PFSK-1 (cell line): ENCODE results near the gene ANKS1B.

Experiments
- FOXP2 ChIP-seq: optimal IDR thresholded peaks from 2 replicates; pipeline ENCODE3; 2011; ENCODE audit warnings: borderline replicate concordance, control low read depth, inconsistent platforms; ENCODE audit not compliant: insufficient read depth; ENCODE audit errors: extremely low read length, extremely low read depth
- POLR2AphosphoS5 ChIP-seq: IDR thresholded peaks from 2 replicates; pipeline ENCODE4 v1.6.1; 2012; ENCODE audit warnings: low read depth, mild to moderate bottlenecking, control low read depth, low read length, moderate library complexity
- TAF1 ChIP-seq: IDR thresholded peaks from 2 replicates; pipeline ENCODE4 v1.6.1; 2012; ENCODE audit warnings: low read length, control low read depth, borderline replicate concordance; ENCODE audit not compliant: insufficient read depth
- TF ChIP-seq, protein P1 (sequence below), 2 experiments: IDR thresholded peaks; 2 replicates each; pipeline versions ENCODE4 v1.6.1 to v1.8.0; 2011 to 2012; ENCODE audit warnings: low read depth in 2 of 2, low read length in 2 of 2, control low read depth in 1 of 2, inconsistent platforms in 1 of 2, mild to moderate bottlenecking in 1 of 2, moderate library complexity in 1 of 2; ENCODE audit not compliant: insufficient read depth in 1 of 2

DNA sequence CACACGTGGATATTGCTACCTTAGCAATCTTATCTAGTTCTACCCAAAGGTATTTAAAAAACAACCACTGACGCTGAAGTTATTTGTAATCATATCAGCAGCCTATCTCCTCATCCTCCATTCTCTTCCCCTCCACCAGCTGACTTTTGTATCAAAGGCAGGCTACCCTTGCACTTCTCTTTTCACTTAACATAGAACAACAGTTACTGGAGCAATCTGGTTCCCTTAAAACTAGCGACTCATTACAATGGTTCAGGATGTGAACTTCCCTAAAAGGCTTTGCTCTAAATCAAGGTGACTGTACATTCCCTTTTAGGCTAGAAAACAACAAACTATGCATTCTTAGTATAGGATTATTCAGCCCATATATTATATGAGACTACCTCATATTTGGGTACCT, 935.0 kb downstream of the ANKS1B start:
- TF ChIP-seq POLR2AphosphoS5 (no peak), TAF1 (no peak), FOXP2 (no peak)
- TF ChIP-seq, protein P1, sequence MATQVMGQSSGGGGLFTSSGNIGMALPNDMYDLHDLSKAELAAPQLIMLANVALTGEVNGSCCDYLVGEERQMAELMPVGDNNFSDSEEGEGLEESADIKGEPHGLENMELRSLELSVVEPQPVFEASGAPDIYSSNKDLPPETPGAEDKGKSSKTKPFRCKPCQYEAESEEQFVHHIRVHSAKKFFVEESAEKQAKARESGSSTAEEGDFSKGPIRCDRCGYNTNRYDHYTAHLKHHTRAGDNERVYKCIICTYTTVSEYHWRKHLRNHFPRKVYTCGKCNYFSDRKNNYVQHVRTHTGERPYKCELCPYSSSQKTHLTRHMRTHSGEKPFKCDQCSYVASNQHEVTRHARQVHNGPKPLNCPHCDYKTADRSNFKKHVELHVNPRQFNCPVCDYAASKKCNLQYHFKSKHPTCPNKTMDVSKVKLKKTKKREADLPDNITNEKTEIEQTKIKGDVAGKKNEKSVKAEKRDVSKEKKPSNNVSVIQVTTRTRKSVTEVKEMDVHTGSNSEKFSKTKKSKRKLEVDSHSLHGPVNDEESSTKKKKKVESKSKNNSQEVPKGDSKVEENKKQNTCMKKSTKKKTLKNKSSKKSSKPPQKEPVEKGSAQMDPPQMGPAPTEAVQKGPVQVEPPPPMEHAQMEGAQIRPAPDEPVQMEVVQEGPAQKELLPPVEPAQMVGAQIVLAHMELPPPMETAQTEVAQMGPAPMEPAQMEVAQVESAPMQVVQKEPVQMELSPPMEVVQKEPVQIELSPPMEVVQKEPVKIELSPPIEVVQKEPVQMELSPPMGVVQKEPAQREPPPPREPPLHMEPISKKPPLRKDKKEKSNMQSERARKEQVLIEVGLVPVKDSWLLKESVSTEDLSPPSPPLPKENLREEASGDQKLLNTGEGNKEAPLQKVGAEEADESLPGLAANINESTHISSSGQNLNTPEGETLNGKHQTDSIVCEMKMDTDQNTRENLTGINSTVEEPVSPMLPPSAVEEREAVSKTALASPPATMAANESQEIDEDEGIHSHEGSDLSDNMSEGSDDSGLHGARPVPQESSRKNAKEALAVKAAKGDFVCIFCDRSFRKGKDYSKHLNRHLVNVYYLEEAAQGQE (IDR thresholded peaks at IDR 0.05; ENCODE audit: insufficient read depth in 1 of 2, low read depth in 2 of 2, low read length in 2 of 2): no peak
